SW480 (cell line): Measurements from ENCODE around the gene XRRA1.
"Not testable (repeated sequence)": the region's sequence is repeated elsewhere in the genome, so short reads cannot be mapped to it uniquely, and the experiment has no call there.

ENCODE experiments used
- DNase-seq: peaks from one replicate; pipeline ENCODE4 v3.0.0-alpha.2; 2016; ENCODE audit warnings: low spot score

Gene XRRA1

GRCh38 chr11:74826901-74827300, 122.0 kb downstream of the XRRA1 start:
- no peak for DNase-seq

GRCh38 chr11:74825596-74825995, 123.3 kb downstream of the XRRA1 start:
- DNase-seq = not testable (repeated sequence)

GRCh38 chr11:74824285-74824982, 124.5 kb downstream of the XRRA1 start:
- no peak for DNase-seq

- no peak for DNase-seq
These were observed 126.7 kb downstream of the XRRA1 start for GRCh38 chr11:74822170-74822569.

- DNase-seq = no peak
These were observed 128.1 kb downstream of the XRRA1 start for GRCh38 chr11:74820763-74821162.

GRCh38 chr11:74819400-74819799, 129.5 kb downstream of the XRRA1 start:
- DNase-seq = no peak

GRCh38 chr11:74818283-74818946, 130.5 kb downstream of the XRRA1 start:
- no peak for DNase-seq

GRCh38 chr11:74816664-74817063, 132.2 kb downstream of the XRRA1 start:
- no peak for DNase-seq

- DNase-seq = no peak
These were observed 132.9 kb downstream of the XRRA1 start for GRCh38 chr11:74815966-74816365.

- DNase-seq = no peak
These were observed 139.1 kb downstream of the XRRA1 start for GRCh38 chr11:74809801-74810200.

- no peak for DNase-seq
These were observed 142.6 kb downstream of the XRRA1 start for GRCh38 chr11:74806267-74806666.

GRCh38 chr11:74791333-74792100, 157.4 kb downstream of the XRRA1 start:
- no peak for DNase-seq
